Right atrium auricular region (tissue), 2 donors: ENCODE data around the gene MAP2K2. TPM values are rescaled to one million over a fixed set of nuclear protein-coding genes. Genes with fewer than 3 reads are reported as not detected.
A peak's percentile ranks its signal among the peaks of the same experiment; 100 is the strongest.

Source experiments
- DNase-seq: peaks from one replicate; pipeline ENCODE4 v3.0.0-alpha.2; 2019; ENCODE audit warnings: low spot score
- H3K27ac ChIP-seq, 2 donors: fragments of 200-600 bp; sonication (generic); 1 replicate in 1 of 2; 2 replicates in 1 of 2; pipeline ENCODE4 v1.5.1; 2016 to 2019
- H3K27me3 ChIP-seq, 2 donors: fragments of 200-600 bp; sonication (generic); one replicate each; pipeline versions ENCODE4 v1.5.1 to v1.6.0; 2017 to 2019
- H3K36me3 ChIP-seq: fragments of 200-600 bp; sonication (generic); one replicate; pipeline ENCODE4 v1.5.1; 2016
- H3K4me1 ChIP-seq, 2 donors: fragments of 200-600 bp; sonication (generic); one replicate each; pipeline versions ENCODE4 v1.5.1 to v1.6.0; 2017 to 2019
- H3K4me3 ChIP-seq, 2 donors: fragments of 200-600 bp; sonication (generic); 1 replicate in 1 of 2; 2 replicates in 1 of 2; pipeline ENCODE4 v1.5.1; 2017 to 2019; ENCODE audit warnings: mild to moderate bottlenecking in 1 of 2, moderate library complexity in 1 of 2
- H3K9me3 ChIP-seq, 2 donors: fragments of 200-600 bp; sonication (generic); one replicate each; pipeline ENCODE4 v1.5.1; 2019
- CTCF ChIP-seq, 2 donors: fragments of 200-600 bp; sonication (generic); IDR thresholded peaks; one replicate each; pipeline ENCODE4 v1.5.1; 2019; ENCODE audit warnings: antibody characterized with exemption in 2 of 2
- total RNA-seq, 2 donors: library from RNA; depleted of rRNA; stranded (reverse); fragments of >200 nt; gene quantifications; one replicate each; pipeline ENCODE4 v1.1.0, GENCODE V29; 2016

Gene MAP2K2
- total RNA-seq, 2 donors from 2014 or later, result 82.2 to 97.4 TPM

- H3K9me3 ChIP-seq, result no peaks in the 10 kb centered on the region
- H3K4me1 ChIP-seq, result peaks cover 0 to 33% of the 10 kb centered on the region in 2 donors
- H3K36me3 ChIP-seq, result peaks cover 9% of the 10 kb centered on the region
- no peak overlapping the region for H3K4me3 ChIP-seq
- no peak for DNase-seq
- TF ChIP-seq CTCF (IDR thresholded peaks at IDR 0.05), result no peak
- H3K27ac ChIP-seq, result no peak overlapping the region
- no peaks in the 10 kb centered on the region for H3K27me3 ChIP-seq
Observed at GRCh38 chr19:4121273-4121612, 2.7 kb downstream of the MAP2K2 start.

GRCh38 chr19:4120559-4121272 is 3.2 kb downstream of the MAP2K2 start:
- H3K27ac ChIP-seq, result no peak overlapping the region
- peaks cover 9% of the 10 kb centered on the region for H3K36me3 ChIP-seq
- DNase-seq, result no peak
- H3K9me3 ChIP-seq, result no peaks in the 10 kb centered on the region
- H3K4me3 ChIP-seq, result no peak overlapping the region
- H3K27me3 ChIP-seq, result no peaks in the 10 kb centered on the region
- H3K4me1 ChIP-seq, result peaks cover 0 to 35% of the 10 kb centered on the region in 2 donors
- no peak for TF ChIP-seq CTCF (IDR thresholded peaks at IDR 0.05)

GRCh38 chr19:4119763-4120162 is 4.2 kb downstream of the MAP2K2 start:
- no peak overlapping the region for H3K27ac ChIP-seq
- H3K36me3 ChIP-seq, result peaks cover 9% of the 10 kb centered on the region
- H3K9me3 ChIP-seq, result no peaks in the 10 kb centered on the region
- H3K27me3 ChIP-seq, result no peaks in the 10 kb centered on the region
- no peak for DNase-seq
- H3K4me3 ChIP-seq, result no peak overlapping the region
- H3K4me1 ChIP-seq, result peaks cover 0 to 45% of the 10 kb centered on the region in 2 donors
- no peak for TF ChIP-seq CTCF (IDR thresholded peaks at IDR 0.05)

- Histone ChIP-seq H3K36me3 (peaks cover 20% of the 10 kb centered on the region), H3K27me3 (no peaks in the 10 kb centered on the region), H3K9me3 (no peaks in the 10 kb centered on the region), H3K27ac (peak overlapping the region; percentile 6 to 53), H3K4me3 (no peak overlapping the region), H3K4me1 (peaks cover 0 to 45% of the 10 kb centered on the region in 2 donors)
- no peak for DNase-seq
- no peak for TF ChIP-seq CTCF (IDR thresholded peaks at IDR 0.05)
Observed at GRCh38 chr19:4115818-4116385, 8.0 kb downstream of the MAP2K2 start.

- H3K27me3 ChIP-seq, result no peaks in the 10 kb centered on the region
- peak overlapping the region; percentile 6 to 53 for H3K27ac ChIP-seq
- peaks cover 0 to 41% of the 10 kb centered on the region in 2 donors for H3K4me1 ChIP-seq
- DNase-seq, result no peak
- no peak overlapping the region for H3K4me3 ChIP-seq
- no peaks in the 10 kb centered on the region for H3K9me3 ChIP-seq
- no peak for TF ChIP-seq CTCF (IDR thresholded peaks at IDR 0.05)
- peaks cover 27% of the 10 kb centered on the region for H3K36me3 ChIP-seq
Observed at GRCh38 chr19:4115050-4115817, 8.7 kb downstream of the MAP2K2 start.
